ENCODE results near the gene BFAR.
"Not testable (repeated sequence)": the region's sequence is repeated elsewhere in the genome, so short reads cannot be mapped to it uniquely, and the experiment has no call there.

The BFAR gene

DNA sequence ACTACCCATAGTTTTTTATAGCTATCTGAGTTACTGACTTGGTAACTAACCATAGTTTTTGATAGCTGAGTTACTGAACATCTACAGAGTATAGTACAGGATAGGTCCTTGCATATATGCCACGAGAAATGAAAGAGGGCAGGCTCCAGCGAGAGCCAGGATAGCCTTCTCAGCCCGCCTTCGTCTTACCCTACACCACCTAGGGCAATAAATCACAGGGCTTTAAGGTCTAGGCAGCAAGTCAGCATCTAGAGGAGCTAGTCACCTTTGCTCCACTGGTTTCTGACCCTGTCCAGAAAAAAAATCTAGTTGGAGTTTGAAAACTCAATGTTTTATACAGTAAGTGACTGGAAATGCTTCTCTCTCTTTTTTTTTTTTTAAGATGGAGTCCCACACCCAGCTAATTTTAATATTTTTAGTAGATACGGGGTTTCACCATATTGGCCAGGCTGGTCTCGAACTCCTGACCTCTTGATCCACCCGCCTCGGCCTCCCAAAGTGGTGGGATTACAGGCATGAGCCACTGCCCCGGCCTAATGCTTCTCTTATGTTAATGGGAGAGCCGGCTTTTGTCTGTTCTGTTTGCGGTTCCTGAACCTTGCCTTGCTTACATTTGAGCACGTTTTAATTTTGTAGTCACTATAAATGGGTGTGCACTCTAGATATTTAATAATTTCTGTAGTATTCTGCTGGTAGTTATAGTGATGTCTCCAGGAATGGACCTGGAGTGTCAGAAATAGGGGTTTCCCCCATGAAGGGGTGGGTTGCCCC is 2.8 kb downstream of the BFAR start:
- in situ Hi-C loops (cut with HindIII; ENCODE audit: low sequenced_read_pairs): no loop called here

DNA sequence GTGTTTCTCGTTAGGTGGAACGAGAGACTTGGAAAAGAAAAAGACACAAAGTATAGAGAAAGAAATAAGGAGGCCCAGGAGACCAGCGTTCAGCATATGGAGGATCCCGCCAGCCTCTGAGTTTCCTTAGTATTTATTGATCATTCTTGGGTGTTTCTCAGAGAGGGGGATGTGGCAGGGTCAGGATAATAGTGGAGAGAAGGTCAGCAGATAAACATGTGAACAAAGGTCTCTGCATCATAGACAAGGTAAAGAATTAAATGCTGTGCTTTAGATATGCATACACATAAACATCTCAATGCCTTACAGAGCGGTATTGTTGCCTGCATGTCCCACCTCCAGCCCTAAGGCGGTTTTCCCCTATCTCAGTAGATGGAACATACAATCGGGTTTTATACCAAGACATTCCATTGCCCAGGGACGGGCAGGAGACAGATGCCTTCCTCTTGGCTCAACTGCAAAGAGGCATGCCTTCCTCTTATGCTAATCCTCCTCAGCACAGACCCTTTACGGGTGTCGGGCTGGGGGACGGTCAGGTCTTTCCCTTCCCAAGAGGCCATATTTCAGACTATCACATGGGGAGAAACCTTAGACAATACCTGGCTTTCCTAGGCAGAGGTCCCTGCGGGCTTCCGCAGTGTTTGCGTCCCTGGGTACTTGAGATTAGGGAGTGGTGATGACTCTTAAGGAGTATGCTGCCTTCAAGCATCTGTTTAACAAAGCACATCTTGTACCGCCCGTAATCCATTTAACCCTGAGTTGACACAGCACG is 3.6 kb downstream of the BFAR start:
- in situ Hi-C loops (cut with HindIII; ENCODE audit: low sequenced_read_pairs): not testable (repeated sequence)

DNA sequence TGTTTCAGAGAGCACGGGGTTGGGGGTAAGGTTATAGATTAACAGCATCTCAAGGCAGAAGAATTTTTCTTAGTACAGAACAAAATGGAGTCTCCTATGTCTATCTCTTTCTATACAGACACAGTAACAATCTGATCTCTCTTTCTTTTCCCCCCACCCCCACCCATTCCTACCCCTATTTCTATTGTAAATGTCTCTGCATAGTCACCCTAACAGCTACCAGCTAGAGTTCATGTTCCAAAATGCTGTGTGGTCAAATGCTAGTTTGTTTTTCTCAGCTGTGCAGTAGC is 4.1 kb downstream of the BFAR start:
- in situ Hi-C loops (cut with HindIII; ENCODE audit: low sequenced_read_pairs): not testable (repeated sequence)

DNA sequence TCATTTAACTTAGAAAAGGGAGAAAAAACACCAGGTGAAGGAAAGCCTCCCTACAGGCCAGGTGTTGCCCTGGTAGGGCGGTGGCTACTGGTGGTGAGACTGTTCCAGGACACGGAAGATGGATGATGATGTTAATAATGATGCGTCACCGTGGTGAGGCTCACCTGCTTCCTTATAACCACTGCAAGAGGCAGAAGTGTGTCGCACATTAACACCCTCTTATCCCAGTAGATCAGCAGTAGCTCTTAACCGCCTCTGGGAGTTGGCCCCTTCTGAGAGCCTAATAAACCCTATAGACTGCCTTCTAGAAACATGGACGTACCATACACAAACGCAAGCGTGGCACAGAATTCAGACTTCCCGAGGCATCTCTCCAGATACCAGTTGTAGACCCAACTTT is 7.8 kb downstream of the BFAR start:
- in situ Hi-C loops (cut with HindIII; ENCODE audit: low sequenced_read_pairs): no loop called here

DNA sequence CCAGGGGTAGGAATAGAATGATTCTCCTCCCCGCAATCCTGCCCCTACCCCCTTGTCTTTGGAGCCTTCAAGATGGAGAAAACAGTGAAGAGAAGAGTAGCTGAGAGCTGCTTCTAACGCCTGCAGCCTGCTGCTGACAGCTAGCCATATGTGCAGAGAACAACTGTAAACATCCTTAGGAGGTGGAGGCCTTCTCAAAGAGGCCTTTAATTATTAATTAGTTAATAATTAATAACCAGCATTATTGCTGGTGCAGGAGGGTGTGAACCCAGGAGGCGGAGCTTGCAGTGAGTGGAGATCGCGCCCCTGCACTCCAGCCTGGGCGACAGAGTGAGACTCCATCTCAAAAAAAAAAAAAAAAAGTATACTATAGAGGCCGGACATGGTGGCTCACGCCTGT is 8.5 kb downstream of the BFAR start:
- in situ Hi-C loops (cut with HindIII; ENCODE audit: low sequenced_read_pairs): no loop called here

DNA sequence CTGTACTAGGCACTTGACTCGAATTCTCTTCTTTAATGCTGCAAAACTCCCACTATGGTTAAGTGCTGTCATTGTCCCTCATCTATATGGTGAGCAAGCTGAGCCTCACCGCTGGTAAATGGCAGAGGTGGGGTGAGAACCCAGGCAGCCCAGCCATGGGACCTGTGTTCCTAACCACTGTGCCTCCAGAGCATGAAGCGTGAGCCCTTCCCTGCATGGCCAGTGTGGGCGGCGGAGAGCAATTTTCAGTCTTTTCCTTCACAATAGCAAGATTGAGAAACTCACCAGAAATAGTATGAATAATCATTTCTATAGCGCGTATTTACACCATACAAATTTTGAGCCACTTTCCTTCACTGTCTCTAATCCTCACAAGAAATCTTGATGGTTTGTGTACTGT is 9.2 kb downstream of the BFAR start:
- in situ Hi-C loops (cut with HindIII; ENCODE audit: low sequenced_read_pairs): no loop called here

DNA sequence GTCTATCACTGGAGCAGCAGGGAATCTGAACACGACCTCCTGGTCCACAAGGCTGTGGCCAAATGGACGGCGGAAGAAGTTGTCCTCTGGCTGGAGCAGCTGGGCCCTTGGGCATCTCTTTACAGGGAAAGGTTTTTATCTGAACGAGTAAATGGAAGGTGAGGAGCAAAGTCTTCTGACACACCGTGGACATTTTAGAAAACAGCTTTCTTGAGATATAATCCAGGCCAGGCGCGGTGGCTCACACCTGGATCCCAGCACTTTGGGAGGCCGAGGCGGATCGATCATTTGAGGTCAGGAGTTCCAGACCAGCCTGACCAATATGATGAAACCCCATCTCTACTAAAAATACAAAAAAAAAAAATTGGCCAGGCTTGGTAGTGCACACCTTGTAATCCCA is 17.1 kb downstream of the BFAR start:
- in situ Hi-C loops (cut with HindIII; ENCODE audit: low sequenced_read_pairs): no loop called here

DNA sequence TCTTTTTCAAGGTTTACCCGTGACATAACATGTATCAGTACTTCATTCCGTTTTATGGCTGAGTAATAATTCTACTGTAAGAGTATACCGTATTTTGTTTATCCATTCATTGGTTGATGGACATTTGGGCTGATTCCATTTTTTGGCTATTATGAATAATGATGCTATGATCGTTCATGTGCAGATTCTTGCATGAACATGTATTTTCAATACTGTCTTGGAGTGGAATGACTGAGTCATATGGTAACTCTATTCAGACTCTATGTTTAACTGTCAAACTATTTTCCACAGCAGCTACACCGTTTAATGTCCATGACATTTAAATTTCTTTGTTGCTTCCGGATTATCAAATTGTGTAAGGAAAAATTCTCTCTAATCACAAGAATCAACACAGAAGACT is 17.9 kb downstream of the BFAR start:
- in situ Hi-C loops (cut with HindIII; ENCODE audit: low sequenced_read_pairs): no loop called here

DNA sequence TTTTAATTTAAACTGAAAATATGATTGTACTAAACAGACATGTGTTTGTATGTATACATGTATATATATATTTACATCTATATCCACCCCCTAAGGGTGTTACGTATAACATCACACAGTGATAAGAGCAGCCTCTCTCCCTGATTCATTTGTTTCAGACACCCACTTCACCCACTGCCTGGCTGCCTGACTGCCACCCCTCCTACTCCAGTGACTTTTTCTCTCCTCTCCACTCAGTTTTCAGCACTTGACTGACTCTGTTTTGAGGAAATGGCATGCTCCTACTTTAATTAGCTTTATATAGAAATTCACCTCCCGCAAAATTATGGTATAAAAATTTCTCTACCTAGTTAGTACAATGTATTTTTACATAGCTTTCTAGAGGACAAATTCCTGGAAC is 20.0 kb downstream of the BFAR start:
- in situ Hi-C loops (cut with HindIII; ENCODE audit: low sequenced_read_pairs): no loop called here

DNA sequence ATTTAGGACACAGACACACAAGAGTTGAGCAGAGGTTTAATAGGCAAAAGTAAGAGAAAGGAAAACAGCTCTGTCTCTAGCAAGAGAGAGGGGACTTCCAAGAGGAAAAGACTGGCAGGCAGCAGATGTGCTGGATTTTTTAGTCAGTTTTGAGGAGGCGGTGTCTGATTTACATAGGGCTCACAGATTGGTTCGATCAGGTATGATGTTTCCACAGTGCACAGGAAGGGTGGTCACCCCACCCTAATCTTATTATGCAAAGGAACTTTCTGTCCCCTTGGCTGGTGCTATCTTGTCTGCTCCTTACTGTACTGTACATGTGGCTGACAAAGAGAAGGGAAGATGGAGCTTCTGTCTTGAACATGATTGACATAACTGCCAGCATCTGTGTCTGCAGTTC is 25.3 kb downstream of the BFAR start:
- in situ Hi-C loops (cut with HindIII; ENCODE audit: low sequenced_read_pairs): no loop called here

DNA sequence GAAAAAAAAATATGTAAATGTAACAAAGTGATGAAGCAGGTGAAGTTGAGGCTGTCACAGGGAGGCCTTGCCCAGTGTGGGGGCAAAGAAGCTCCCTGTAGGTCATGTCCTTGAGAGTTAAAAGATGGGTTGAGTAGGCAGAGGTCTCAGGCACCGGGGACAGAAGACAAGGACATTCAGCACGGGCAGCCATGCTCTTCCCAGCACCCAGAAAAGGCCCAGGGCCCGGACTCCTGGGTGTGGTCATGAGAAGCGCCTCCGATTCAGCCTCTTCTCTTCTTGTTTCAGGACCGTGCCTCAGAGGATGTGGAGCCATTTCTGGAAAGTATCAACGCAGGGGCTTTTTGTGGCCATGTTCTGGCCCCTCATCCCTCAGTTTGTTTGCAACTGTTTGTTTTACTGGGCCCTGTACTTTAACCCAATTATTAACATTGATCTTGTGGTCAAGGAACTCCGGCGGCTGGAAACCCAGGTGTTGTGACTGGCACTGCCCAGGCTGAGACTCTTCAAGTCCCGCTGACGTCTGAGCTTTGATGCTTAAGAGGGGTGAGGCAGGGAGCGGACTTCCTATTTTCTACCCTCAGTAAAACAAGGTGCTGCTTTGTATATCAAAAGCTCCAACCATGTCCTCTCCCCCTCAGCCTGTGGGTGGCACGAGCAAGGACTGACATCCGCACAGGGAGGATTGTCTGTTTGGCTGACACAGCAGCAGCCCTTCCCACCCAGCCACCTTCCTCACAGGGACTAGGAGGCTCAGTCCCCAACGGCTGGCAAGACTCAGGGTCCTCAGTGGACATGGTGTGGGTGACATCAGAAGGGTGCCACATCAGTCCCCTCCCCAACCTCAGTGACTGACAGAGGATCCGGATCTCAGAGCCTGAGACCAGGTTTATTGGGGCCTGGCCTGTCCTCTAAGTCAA is 34.9 kb downstream of the BFAR start:
- in situ Hi-C loops (cut with HindIII; ENCODE audit: low sequenced_read_pairs): no loop called here

DNA sequence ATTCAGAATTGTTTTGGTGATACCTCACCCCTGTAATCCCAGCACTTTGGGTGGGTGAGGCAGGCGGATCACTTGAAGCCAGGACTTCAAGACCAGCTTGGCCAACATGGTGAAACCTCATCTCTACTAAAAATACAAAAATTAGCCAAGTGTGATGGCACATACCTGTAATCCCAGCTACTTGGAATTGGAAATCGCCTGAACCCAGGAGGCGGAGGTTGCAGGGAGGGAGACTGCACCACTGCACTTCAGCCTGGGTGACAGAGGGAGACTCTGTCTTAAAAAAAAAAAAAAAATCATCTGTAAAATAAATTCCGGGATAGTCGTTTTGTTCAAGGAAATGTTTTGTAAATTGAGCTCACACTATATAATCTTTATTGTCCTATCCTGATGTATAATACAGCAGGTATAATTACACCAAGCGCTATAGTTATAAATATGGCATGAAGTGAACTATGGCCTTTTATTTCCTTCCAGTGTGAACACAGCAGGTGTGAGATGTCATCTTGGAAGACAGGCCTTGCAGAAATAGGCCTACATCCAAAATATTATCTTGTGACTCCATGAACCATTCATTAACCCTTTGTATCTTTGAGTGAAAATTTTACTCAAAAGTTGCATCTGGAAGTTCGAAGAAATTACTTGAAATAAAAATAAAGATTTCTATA is 35.9 kb downstream of the BFAR start:
- in situ Hi-C loops (cut with HindIII; ENCODE audit: low sequenced_read_pairs): no loop called here

DNA sequence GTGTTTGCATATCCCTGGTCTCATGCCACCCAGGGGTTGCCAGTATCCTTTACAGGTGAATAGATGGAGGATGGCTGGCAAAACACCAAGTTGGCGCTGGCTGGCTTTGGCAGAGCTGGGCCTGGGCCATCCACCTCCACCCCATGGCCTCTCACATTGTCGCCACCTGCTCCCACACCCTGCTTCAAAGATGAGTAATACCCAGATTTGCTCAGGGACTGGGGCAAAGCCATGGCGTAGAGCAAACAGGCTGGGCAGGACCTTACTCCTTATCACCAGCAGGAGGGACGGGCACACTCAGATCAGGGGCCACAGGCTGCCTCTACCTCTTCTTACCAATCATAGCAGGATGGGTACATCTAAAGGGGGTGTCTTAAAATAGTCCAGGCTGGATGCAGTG is 37.0 kb downstream of the BFAR start:
- in situ Hi-C loops (cut with HindIII; ENCODE audit: low sequenced_read_pairs): no loop called here

DNA sequence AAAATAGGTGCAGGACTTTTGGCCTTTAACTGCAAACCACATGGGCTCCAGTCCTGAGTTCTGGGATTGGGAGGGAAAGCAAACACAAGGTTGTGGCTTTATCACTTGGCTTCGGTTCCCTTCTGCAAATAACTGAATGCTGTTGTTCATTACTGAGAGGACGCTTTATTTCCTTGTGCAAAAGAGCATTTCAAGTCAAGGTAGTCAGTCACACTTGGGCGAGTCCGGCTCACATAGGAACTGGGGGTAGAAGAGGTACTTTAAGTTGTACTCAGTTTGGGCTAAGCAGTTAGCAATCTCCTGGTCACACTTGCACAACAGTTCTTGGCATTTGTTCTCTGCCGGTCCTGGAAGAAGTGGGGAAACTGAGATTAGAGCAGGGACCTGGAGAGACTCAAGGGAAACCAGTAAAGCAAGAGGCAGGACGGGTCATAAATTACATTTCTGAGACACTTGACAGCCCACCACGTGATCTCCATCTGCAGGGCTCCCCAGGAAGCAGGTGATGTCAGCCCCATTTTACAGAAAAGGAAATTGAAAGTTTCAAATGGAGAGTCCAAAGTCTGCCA is 39.7 kb downstream of the BFAR start:
- in situ Hi-C loops (cut with HindIII; ENCODE audit: low sequenced_read_pairs): no loop called here

DNA sequence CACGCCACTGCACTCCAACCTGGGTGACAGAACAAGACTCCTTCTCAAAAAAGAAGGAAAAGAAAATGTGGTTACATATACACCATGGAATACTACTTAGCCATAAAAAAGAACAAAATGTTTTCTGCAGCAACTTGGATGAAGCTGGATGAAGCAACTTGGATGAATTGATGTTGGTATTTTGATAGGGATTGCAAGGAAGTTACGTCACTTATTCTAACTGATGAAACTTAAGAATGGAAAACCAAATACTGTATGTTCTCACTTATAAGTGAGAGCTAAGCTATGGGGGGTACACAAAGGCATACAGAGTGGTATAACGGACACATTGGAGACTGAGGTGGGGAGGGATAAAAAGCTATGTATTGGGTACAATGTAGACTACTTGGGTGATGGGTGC is 43.9 kb downstream of the BFAR start:
- in situ Hi-C loops (cut with HindIII; ENCODE audit: low sequenced_read_pairs): no loop called here

DNA sequence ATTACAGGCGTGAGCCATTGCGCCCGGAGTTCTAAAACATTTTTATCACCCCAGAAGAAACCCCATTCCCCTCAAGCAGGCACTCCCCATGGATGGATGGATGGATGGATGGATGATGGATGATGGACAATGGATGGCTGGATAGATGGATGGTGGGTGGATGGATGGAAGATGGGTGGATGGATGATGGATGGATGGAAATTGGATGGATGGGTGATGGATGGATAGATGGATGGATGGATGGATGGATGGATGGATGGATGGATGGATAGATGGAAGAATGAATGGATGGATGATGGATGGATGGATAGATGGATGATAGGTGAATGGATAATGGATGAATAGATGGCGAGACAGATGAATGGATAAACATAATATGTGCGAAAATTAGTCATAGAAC is 44.9 kb downstream of the BFAR start:
- in situ Hi-C loops (cut with HindIII; ENCODE audit: low sequenced_read_pairs): no loop called here

DNA sequence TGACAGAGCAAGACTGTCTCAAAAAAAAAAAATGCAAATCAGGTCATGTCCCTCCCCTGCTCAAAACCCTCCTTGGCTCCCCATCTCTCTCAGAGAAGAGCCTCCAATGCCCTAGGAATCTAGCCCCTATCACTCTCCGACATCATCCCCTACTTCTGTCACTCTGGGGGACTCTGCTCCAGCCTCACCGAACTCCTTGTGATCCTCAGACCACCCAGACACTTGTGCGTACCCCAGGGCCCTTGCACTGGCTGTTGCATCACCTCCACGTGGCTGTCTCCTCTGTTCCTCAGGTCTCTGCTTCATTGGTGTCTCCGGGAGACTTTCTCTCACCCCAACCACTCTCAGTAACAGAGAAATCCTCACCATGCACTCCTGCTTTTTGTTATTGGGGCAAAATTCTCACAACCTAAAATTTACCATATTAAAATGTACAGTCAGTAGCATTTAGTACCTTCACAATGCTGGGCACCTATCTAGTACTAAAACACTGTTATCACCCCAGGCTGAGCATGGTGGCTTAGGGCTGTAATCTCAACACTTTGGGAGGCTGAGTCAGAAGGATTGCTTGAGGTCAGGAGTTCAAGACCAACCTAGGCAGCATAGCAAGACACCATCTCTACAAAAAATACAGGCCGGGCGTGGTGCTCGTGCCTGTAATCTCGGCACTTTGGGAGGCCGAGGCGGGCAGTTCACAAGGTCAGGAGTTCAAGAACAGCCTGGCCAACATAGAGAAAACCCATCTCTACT is 46.2 kb downstream of the BFAR start:
- in situ Hi-C loops (cut with HindIII; ENCODE audit: low sequenced_read_pairs): no loop called here

DNA sequence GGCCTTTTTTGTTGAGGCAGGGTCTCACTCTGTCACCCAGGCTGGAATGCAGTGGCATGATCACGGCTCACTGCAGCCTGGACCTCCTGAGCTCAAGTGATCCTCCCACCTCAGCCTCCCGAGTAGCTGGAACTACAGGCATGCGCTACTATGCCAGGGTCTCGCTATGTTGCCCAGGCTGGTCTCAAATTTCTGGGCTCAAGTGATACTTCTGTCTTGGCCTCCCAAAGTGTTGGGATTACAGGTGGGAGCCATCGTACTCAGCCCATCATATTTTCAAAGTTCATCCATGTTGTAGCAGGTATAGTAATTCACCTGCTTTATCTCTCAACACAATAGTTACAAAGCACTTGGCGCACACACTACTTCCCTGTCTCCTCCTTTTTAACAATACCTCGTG is 47.6 kb downstream of the BFAR start:
- in situ Hi-C loops (cut with HindIII; ENCODE audit: low sequenced_read_pairs): not testable (repeated sequence)

DNA sequence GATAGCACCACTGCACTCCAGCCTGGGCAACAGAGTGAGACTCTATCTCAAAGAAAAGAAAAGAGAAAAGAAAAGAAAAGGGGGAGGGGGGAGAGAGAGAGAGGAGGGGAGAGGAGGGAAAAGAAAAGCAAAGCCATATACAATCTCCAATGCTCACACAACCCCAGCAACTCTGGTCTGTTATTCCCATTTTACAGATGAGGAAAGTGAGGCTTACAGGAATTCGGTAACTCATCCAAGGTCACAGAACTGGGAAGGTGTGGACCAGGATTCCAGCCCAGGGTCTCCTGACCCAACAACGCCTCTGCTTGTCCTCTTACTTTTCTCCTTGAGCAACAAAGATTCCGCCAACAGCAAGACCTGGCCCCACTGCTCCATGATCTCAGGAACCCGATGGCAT is 48.4 kb downstream of the BFAR start:
- in situ Hi-C loops (cut with HindIII; ENCODE audit: low sequenced_read_pairs): no loop called here

DNA sequence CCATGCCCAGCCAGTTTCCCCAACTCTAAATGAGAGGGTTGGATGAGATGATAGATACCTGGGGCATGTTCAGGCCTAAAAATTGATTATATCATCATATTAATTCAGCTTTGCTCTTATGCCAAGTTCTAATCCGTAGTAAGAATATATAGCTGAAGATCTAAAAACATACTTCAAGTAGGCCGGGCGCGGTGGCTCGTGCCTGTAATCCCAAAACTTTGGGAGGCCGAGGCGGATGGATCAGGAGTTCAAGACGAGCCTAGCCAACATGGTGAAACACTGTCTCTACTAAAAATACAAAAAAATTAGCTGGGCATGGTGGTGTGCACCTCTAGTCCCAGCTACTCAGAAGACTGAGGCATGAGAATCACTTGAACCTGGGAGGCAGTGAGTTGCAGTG is 49.4 kb downstream of the BFAR start:
- in situ Hi-C loops (cut with HindIII; ENCODE audit: low sequenced_read_pairs): no loop called here
